GM10266 (cell line): ENCODE results near the gene CROCC2.

Experiments used
- DNase-seq: peaks from one replicate; pipeline ENCODE4 v3.0.0; 2012; ENCODE audit errors: extremely low spot score
- TF ChIP-seq, protein P1 (sequence below): IDR thresholded peaks from 2 replicates; pipeline ENCODE4 v1.5.1; 2012; ENCODE audit warnings: mild to moderate bottlenecking, low read depth; ENCODE audit not compliant: control insufficient read depth, insufficient read depth; ENCODE audit errors: missing control alignments

The CROCC2 gene

GRCh38 chr2:240983361-240983995 is 77.3 kb downstream of the CROCC2 start:
- TF ChIP-seq, protein P1, sequence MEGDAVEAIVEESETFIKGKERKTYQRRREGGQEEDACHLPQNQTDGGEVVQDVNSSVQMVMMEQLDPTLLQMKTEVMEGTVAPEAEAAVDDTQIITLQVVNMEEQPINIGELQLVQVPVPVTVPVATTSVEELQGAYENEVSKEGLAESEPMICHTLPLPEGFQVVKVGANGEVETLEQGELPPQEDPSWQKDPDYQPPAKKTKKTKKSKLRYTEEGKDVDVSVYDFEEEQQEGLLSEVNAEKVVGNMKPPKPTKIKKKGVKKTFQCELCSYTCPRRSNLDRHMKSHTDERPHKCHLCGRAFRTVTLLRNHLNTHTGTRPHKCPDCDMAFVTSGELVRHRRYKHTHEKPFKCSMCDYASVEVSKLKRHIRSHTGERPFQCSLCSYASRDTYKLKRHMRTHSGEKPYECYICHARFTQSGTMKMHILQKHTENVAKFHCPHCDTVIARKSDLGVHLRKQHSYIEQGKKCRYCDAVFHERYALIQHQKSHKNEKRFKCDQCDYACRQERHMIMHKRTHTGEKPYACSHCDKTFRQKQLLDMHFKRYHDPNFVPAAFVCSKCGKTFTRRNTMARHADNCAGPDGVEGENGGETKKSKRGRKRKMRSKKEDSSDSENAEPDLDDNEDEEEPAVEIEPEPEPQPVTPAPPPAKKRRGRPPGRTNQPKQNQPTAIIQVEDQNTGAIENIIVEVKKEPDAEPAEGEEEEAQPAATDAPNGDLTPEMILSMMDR = peak; percentile 68
- DNase-seq = no peak

DNA sequence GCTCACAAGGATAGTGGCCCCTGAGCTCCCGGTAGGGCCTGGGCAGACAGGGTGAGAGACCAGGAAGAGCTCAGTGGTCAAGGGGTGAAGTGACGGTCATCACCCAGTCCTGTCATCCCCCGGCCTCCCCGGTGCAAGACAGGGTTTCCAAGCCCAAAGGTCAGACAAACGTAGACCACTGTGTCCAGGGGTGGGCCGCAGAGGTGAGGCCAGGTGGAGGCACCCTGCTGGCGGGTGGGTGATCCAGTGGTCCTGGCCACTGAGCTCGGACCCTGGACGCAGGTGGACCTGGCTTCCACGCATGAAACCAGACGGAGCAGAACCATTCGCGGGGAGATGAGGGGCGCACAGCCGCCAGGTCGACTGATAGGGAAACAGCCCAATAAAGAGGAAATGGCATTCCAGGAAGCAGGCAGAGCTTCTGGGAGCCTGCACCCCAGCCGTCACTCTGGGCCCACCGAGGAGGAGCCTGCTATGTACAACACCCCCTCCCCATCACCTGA is 77.9 kb downstream of the CROCC2 start:
- DNase-seq = no peak
- TF ChIP-seq, protein P1 = no peak

DNA sequence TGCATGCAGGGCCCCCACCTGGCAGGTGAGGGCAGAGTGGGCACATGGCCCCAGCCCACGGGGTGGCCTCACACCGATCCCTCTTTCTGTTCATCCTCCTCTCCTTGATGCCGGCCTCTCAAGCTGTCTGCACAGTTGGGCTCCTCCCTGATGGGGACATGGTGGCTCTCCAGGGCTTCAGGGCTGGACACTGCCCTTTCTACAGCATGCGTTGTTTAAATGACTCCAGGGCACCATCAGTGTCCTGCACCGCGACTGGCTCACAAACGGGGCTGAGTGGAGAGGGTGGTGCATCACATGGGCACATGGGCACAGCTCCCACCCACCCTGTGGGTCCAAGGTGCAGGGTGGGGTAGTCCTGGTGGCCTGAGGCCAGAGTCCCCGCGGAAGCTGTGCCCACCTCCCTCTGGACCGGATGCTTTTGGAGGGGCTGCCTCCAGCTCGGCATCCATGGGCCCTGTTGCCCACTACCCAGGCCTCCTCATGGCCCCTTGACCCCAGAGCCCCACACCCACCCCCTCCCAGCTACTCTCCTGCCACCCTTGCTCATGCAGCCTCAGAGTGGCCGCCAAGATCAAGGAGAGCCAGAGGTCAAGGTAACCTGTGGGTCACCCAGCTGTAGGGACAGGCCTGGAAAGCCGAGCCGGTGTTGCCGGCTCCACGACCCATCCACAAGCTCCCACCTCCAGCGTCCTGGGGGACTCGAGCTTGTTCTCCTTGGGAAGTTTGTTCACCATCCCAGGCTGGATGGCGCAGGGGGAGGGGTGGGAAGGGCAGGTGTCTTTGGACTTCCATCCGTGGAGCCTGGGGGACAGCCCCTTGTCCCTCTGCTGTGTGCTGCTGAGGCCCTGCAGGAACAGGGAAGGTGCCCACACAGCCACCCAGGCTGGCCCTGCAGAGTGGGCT is 80.0 kb downstream of the CROCC2 start:
- TF ChIP-seq, protein P1 = no peak
- DNase-seq = no peak

- TF ChIP-seq, protein P1 = no peak
- no peak for DNase-seq
Measured at GRCh38 chr2:240986787-240987411, 80.8 kb downstream of the CROCC2 start.

- DNase-seq = no peak
- TF ChIP-seq, protein P1 = no peak
Measured at GRCh38 chr2:240987588-240987987, 81.5 kb downstream of the CROCC2 start.

DNA sequence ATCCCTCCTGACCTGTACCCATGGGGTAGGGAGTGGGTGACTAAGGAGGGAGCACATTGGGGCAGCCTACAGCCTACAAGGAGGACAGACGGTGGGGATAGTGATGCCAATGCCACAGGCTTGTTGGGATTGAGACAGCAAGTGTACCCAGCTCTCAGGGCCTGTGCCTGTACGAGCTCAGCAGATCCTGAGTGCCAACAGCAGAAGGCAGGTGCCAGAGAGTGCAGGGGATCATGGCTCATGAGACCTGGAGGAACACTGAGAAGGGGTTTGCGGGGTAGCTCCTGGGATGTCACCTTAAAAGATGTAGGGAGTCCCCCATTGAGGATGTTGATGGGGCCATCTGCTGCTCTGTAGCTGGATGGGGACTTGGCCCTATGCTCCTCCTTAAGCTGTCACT is 82.0 kb downstream of the CROCC2 start:
- TF ChIP-seq, protein P1 = no peak
- no peak for DNase-seq
